OCI-LY3 (cell line): ENCODE results near the gene CACNA2D2.

Experiments used
- H2AFZ ChIP-seq: fragments of 200-600, 300-600 bp; shearing (Covaris generic); 2 replicates; pipeline ENCODE4 v1.6.0; 2014; ENCODE audit warnings: antibody characterized with exemption, low read depth, low read length
- H3K27ac ChIP-seq: fragments of 200-600, 300-600 bp; sonication (generic); 2 replicates; pipeline ENCODE4 v1.5.1; 2014; ENCODE audit warnings: mild to moderate bottlenecking, low read length, moderate library complexity, mixed read lengths
- H3K27me3 ChIP-seq: fragments of 200-600, 300-600 bp; sonication (generic); 2 replicates; pipeline ENCODE4 v1.6.1; 2014; ENCODE audit warnings: low read depth, low read length, mixed read lengths
- H3K36me3 ChIP-seq: fragments of 200-600, 300-600 bp; sonication (generic); replicated peaks from 2 replicates; pipeline ENCODE3; 2014; ENCODE audit warnings: low read depth, low read length, mixed read lengths
- H3K4me1 ChIP-seq: fragments of 300-600, 200-600 bp; sonication (generic); 2 replicates; pipeline ENCODE4 v1.6.1; 2014; ENCODE audit warnings: low read length, mixed read lengths
- H3K4me2 ChIP-seq: fragments of 200-600, 300-600 bp; sonication (generic); 2 replicates; pipeline ENCODE4 v1.6.1; 2014; ENCODE audit warnings: low read length, mixed read lengths
- H3K4me3 ChIP-seq: fragments of 300-600, 200-600 bp; sonication (generic); 2 replicates; pipeline ENCODE4 v1.5.1; 2014; ENCODE audit warnings: antibody characterized with exemption, mild to moderate bottlenecking, low read length, moderate library complexity
- H3K79me2 ChIP-seq: fragments of 300-600, 200-600 bp; shearing (Covaris generic); 2 replicates; pipeline ENCODE4 v1.6.1; 2014; ENCODE audit warnings: mild to moderate bottlenecking, low read length, mixed read lengths
- H3K9ac ChIP-seq: fragments of 300-600, 200-600 bp; shearing (Covaris generic); 2 replicates; pipeline ENCODE4 v1.6.0; 2014; ENCODE audit warnings: mild to moderate bottlenecking, low read length, moderate library complexity
- H3K9me3 ChIP-seq: fragments of 200-600, 300-600 bp; shearing (Covaris generic); 2 replicates; pipeline ENCODE4 v1.6.1; 2014; ENCODE audit warnings: low read length, mixed read lengths; ENCODE audit not compliant: insufficient read depth
- H4K20me1 ChIP-seq: fragments of 200-600, 300-600 bp; sonication (generic); 2 replicates; pipeline ENCODE4 v1.6.1; 2016; ENCODE audit warnings: low read length, mixed read lengths; ENCODE audit not compliant: insufficient read depth
- EZH2phosphoT487 ChIP-seq: fragments of 200-600 bp; shearing (Covaris generic); IDR thresholded peaks from 2 replicates; pipeline ENCODE4 v1.6.1; 2018; ENCODE audit warnings: antibody characterized with exemption, mixed run types, low read depth
- TF ChIP-seq, protein P1 (sequence below): fragments of 200-600, 300-600 bp; sonication (generic); IDR thresholded peaks from 2 replicates; pipeline ENCODE4 v1.5.1; 2014; ENCODE audit warnings: antibody characterized with exemption, low read length, low read depth

The CACNA2D2 gene

DNA sequence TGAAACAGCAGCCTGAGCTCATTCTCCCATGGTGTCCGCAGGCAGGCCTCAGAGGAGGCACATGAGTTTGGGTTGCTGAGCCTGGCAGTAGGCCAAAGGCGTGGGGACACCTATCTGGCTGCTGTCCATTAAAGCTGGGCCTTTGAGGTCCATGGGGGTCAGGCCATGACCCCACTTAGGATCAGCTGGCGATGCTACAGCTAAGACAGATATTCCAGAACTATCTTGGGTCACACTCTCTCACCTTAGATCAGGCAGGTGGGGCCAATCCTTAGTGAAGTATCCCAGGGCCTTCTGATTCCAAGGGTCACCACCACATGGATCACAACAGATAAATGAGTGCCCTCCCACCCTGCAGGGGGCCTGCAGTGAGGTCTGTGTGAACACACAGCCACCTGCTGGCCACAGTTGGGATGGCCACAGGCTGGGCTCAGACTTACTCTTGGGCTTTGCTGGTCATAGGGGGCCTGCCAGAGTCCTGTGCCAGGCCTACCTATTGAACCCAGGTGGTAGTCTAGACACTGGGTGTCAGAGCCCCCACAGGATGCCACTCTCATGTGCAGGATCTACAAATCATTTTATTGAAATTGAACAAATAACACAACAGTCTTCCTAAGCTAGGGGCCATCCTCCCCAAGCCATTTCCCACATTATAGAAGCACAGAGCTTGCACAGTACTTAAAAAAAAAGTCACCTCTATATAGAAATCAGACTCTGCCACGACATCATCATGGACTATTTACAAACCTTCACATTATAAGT, 178.9 kb downstream of the CACNA2D2 start:
- peaks cover 11% of the 10 kb centered on the region for H3K36me3 ChIP-seq
- H3K9ac ChIP-seq: no peak overlapping the region
- H4K20me1 ChIP-seq: no peaks in the 10 kb centered on the region
- H3K4me3 ChIP-seq: no peak overlapping the region
- TF ChIP-seq, protein P1, sequence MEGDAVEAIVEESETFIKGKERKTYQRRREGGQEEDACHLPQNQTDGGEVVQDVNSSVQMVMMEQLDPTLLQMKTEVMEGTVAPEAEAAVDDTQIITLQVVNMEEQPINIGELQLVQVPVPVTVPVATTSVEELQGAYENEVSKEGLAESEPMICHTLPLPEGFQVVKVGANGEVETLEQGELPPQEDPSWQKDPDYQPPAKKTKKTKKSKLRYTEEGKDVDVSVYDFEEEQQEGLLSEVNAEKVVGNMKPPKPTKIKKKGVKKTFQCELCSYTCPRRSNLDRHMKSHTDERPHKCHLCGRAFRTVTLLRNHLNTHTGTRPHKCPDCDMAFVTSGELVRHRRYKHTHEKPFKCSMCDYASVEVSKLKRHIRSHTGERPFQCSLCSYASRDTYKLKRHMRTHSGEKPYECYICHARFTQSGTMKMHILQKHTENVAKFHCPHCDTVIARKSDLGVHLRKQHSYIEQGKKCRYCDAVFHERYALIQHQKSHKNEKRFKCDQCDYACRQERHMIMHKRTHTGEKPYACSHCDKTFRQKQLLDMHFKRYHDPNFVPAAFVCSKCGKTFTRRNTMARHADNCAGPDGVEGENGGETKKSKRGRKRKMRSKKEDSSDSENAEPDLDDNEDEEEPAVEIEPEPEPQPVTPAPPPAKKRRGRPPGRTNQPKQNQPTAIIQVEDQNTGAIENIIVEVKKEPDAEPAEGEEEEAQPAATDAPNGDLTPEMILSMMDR: peak; percentile 86
- no peak for TF ChIP-seq EZH2phosphoT487
- H3K4me2 ChIP-seq: no peak overlapping the region
- H3K27ac ChIP-seq: no peak overlapping the region
- H3K9me3 ChIP-seq: no peaks in the 10 kb centered on the region
- no peaks in the 10 kb centered on the region for H3K27me3 ChIP-seq
- H3K4me1 ChIP-seq: peaks cover 35% of the 10 kb centered on the region
- H3K79me2 ChIP-seq: peaks cover 33% of the 10 kb centered on the region
- H2AFZ ChIP-seq: no peak overlapping the region

DNA sequence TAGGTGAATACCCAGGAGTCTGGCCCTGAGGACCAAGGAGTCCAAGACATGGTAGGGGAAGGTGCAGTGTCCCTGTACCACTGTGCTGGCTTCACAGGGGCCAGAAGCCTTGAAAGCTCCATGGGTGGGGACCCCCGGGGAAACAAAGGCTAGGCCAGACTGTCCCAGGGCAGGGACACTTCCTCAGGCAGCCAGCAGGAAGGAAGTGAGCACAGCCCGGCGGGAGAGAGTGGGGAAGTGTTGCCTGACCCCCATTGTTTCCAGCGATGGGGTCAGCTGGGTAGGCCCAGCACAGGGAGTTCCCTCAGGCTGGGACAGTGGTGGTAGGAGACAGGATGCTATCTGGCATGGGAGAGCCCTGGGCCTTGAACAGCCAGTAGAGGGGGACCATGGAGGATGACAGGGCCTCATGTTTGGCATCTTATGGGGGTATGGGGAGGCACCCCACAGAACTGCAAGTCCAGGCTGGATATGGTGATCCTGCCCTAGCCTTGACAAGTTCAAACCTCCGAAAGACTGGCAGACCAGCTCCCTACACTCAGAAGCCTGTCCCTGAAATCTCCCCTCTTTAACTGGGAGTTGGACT, 179.7 kb downstream of the CACNA2D2 start:
- no peak overlapping the region for H3K9ac ChIP-seq
- H3K4me2 ChIP-seq: no peak overlapping the region
- no peaks in the 10 kb centered on the region for H3K27me3 ChIP-seq
- peaks cover 16% of the 10 kb centered on the region for H3K36me3 ChIP-seq
- peaks cover 35% of the 10 kb centered on the region for H3K4me1 ChIP-seq
- H4K20me1 ChIP-seq: no peaks in the 10 kb centered on the region
- H3K79me2 ChIP-seq: peaks cover 34% of the 10 kb centered on the region
- H3K9me3 ChIP-seq: no peaks in the 10 kb centered on the region
- no peak overlapping the region for H3K27ac ChIP-seq
- H3K4me3 ChIP-seq: no peak overlapping the region
- no peak overlapping the region for H2AFZ ChIP-seq
- no peak for TF ChIP-seq EZH2phosphoT487
- TF ChIP-seq, protein P1: no peak

DNA sequence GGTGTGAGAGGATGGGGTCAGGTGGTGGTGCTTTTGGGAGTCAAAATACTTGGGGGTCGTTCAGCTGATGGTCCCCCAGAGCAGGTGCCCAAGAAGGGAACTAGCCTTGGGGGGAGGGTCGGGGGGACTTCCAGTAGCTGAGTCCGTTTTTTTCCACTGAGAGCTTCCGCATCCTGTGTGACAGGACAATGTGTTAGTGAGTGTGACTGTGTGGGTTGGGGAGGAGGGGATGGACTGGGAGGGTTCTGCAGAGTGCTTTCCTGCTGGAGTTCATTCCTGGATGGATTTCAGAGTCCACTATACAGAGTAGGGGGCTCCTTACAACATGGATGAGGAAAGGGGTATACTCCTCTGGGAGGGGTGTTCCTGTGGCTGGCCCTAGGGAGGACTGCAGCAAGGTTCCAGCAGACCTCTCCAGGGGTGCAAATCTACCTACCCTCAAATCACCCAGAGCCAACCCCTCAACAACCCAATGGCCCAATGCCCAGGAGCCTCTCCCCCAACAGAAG, 180.3 kb downstream of the CACNA2D2 start:
- no peak for TF ChIP-seq EZH2phosphoT487
- TF ChIP-seq, protein P1: no peak
- H3K9ac ChIP-seq: no peak overlapping the region
- H3K79me2 ChIP-seq: peaks cover 34% of the 10 kb centered on the region
- H3K27ac ChIP-seq: no peak overlapping the region
- H2AFZ ChIP-seq: no peak overlapping the region
- no peak overlapping the region for H3K4me2 ChIP-seq
- H3K4me1 ChIP-seq: peaks cover 31% of the 10 kb centered on the region
- no peaks in the 10 kb centered on the region for H3K27me3 ChIP-seq
- no peaks in the 10 kb centered on the region for H4K20me1 ChIP-seq
- H3K4me3 ChIP-seq: no peak overlapping the region
- H3K9me3 ChIP-seq: no peaks in the 10 kb centered on the region
- peaks cover 18% of the 10 kb centered on the region for H3K36me3 ChIP-seq

DNA sequence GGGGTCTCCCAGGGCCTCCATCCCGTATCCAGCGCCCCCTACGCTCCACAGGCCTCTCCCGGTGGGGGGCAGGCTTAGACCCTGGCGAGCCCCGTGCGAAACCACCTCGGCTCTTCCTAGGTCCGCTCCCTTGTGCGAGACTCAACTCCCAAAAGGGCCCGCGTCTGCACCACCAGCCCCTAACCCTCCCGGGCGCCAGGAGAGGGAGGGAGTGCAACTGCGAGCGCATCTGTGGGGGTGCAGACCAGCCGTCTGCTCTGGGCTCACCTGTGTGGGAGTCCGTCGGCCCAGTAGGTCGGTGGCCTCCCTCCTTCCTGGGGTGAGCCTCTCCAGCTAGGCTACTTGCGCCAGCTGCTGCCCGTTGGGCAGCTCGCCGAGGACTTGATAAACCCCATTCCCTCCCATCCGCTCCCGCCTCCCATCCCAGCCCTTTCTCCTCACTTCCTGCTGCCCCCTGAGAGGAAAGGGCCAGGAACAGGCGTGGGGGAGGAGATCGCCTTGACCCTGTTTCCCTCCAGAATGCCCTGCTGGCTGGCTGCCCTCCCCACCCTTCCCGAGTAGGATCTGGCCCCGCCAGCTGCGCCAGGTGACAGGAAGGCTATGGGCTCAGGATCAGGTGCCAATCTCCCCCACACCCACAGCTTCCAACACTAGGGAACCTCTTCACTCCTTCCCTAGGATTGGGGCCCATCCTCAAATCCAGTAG, 180.9 kb downstream of the CACNA2D2 start, which contains the start of gene HYAL2:
TSS of gene HYAL2 (minus strand) at position 360 of the 706 bp plus-strand sequence. CDS start 2,256 bp downstream, outside the sequence.
- no peaks in the 10 kb centered on the region for H3K9me3 ChIP-seq
- no peaks in the 10 kb centered on the region for H3K27me3 ChIP-seq
- H3K4me1 ChIP-seq: peaks cover 34% of the 10 kb centered on the region
- H2AFZ ChIP-seq: peak within 1 kb of the TSS; percentile 93
- H3K4me3 ChIP-seq: peak within 1 kb of the TSS; percentile 84
- peak within 1 kb of the TSS; percentile 87 for H3K4me2 ChIP-seq
- TF ChIP-seq EZH2phosphoT487: no peak
- TF ChIP-seq, protein P1: no peak
- H3K36me3 ChIP-seq: peaks cover 22% of the 10 kb centered on the region
- peak within 1 kb of the TSS; percentile 74 for H3K27ac ChIP-seq
- peaks cover 29% of the 10 kb centered on the region for H3K79me2 ChIP-seq
- H3K9ac ChIP-seq: peak within 1 kb of the TSS; percentile 86
- no peaks in the 10 kb centered on the region for H4K20me1 ChIP-seq
